ENCODE measurements around the gene FNDC3B.

FNDC3B gene

DNA sequence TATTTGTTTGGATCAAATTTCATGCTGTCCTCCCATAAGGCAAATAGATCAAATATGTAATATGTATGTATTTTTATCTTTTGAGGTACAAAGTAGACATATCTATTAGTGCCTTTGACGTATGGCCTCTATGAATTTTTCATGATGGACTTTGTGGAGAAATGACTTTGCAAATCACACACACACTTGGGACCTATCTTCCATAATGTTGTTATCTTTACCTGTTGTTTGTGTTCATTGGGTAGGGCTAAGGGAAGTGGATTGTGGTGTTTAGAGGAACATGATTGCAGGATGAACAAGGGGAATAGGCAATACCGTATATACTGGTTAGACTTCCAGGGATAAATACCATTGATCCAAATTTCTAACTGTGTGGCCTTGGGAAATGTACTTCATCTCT lies 266.6 kb downstream of the FNDC3B start:
- CTCF ChIA-PET, result interaction anchor here (2.0 kb wide), 1 partner anchor 12 kb away, joined by 8 read pairs; no protein-coding TSS in a partner anchor
- no CpG with 5 or more reads among the region's 2 CpGs for WGBS (ENCODE audit: insufficient coverage)
- Histone ChIP-seq H3K36me3 (ENCODE audit: control insufficient read depth in 4 of 4, insufficient read depth in 4 of 4, low read length in 3 of 4) (peaks cover 4 to 62% (median 16%) of the 10 kb centered on the region in 4 experiments), H3K4me1 (ENCODE audit: control extremely low read depth in 1 of 4, control insufficient read depth in 4 of 4, insufficient read depth in 4 of 4, low read length in 3 of 4) (no peaks in the 10 kb centered on the region), H3K27ac (ENCODE audit: insufficient read depth in 1 of 2, low read depth in 1 of 2, low read length in 2 of 2, poor library complexity in 1 of 2, severe bottlenecking in 2 of 2) (no peak overlapping the region), H3K4me3 (ENCODE audit: control insufficient read depth in 1 of 7, extremely low read depth in 1 of 7, insufficient read depth in 4 of 7, low read depth in 2 of 7, low read length in 6 of 7) (no peak overlapping the region), H3K27me3 (replicated peaks in 2 of 5; ENCODE audit: control insufficient read depth in 4 of 5, insufficient read depth in 5 of 5, low read length in 4 of 5) (no peaks in the 10 kb centered on the region), H3K9me3 (ENCODE audit: control extremely low read depth in 1 of 5, control insufficient read depth in 4 of 5, insufficient read depth in 2 of 5, low read depth in 1 of 5, low read length in 4 of 5) (no peaks in the 10 kb centered on the region)
- no peak for DNase-seq
- POLR2A ChIA-PET, result no interaction called here

DNA sequence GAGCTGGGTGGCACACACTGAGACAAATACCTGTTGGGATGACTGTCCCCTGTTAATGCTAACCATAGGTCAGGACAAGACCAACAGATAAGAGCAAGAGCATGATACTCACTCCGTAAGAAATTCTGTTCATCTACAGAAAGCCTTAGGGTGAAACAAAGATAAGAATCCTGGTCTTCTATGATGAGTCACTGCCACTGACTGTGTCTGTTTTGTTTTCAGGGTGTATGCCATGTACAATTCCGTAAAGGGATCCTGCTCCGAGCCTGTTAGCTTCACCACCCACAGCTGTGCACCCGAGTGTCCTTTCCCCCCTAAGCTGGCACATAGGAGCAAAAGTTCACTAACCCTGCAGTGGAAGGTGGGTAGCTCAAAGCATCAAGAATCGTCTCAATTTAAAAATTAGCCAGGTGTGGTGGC lies 267.8 kb downstream of the FNDC3B start:
- Histone ChIP-seq H3K27ac (ENCODE audit: insufficient read depth in 1 of 2, low read depth in 1 of 2, low read length in 2 of 2, poor library complexity in 1 of 2, severe bottlenecking in 2 of 2) (no peak overlapping the region), H3K9me3 (ENCODE audit: control extremely low read depth in 1 of 5, control insufficient read depth in 4 of 5, insufficient read depth in 2 of 5, low read depth in 1 of 5, low read length in 4 of 5) (no peaks in the 10 kb centered on the region), H3K27me3 (replicated peaks in 2 of 5; ENCODE audit: control insufficient read depth in 4 of 5, insufficient read depth in 5 of 5, low read length in 4 of 5) (no peaks in the 10 kb centered on the region), H3K36me3 (ENCODE audit: control insufficient read depth in 4 of 4, insufficient read depth in 4 of 4, low read length in 3 of 4) (peaks cover 4 to 61% (median 19%) of the 10 kb centered on the region in 4 experiments), H3K4me3 (ENCODE audit: control insufficient read depth in 1 of 7, extremely low read depth in 1 of 7, insufficient read depth in 4 of 7, low read depth in 2 of 7, low read length in 6 of 7) (no peak overlapping the region), H3K4me1 (ENCODE audit: control extremely low read depth in 1 of 4, control insufficient read depth in 4 of 4, insufficient read depth in 4 of 4, low read length in 3 of 4) (no peaks in the 10 kb centered on the region)
- no peak for DNase-seq
- POLR2A ChIA-PET, result no interaction called here
- 100% methylated on average over 5 of the region's 5 CpGs for WGBS (ENCODE audit: insufficient coverage)
- CTCF ChIA-PET, result interaction anchor here (1.0 to 2.0 kb wide), 3 partner anchors 9 to 32 kb away, joined by 3 to 8 read pairs (median 3); no protein-coding TSS in a partner anchor

DNA sequence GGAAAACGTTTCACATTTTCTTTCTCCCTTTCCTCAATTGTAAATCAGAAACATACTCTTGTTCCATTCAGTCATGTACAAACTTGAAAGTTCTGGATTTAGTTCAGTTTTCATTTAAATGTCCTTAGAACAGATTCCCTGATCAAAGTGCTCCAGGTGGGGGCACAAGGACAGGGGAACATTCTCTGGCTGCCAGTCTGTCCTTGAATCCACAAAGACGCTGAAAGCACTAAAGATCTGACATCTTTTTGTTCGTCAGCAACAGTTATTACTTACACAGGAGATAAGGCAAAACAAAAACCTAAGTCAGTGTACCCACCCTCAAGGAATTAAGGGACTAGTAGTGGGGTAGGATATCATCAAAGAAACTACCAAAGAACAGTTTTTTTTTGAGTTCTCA lies 269.7 kb downstream of the FNDC3B start:
- peaks cover 7 to 74% (median 27%) of the 10 kb centered on the region in 4 experiments for H3K36me3 ChIP-seq (ENCODE audit: control insufficient read depth in 4 of 4, insufficient read depth in 4 of 4, low read length in 3 of 4)
- H3K27me3 ChIP-seq (replicated peaks in 2 of 5; ENCODE audit: control insufficient read depth in 4 of 5, insufficient read depth in 5 of 5, low read length in 4 of 5), result no peaks in the 10 kb centered on the region
- no peak overlapping the region for H3K27ac ChIP-seq (ENCODE audit: insufficient read depth in 1 of 2, low read depth in 1 of 2, low read length in 2 of 2, poor library complexity in 1 of 2, severe bottlenecking in 2 of 2)
- no peaks in the 10 kb centered on the region for H3K9me3 ChIP-seq (ENCODE audit: control extremely low read depth in 1 of 5, control insufficient read depth in 4 of 5, insufficient read depth in 2 of 5, low read depth in 1 of 5, low read length in 4 of 5)
- ChIA-PET POLR2A (no interaction called here), CTCF (no interaction called here)
- H3K4me3 ChIP-seq (ENCODE audit: control insufficient read depth in 1 of 7, extremely low read depth in 1 of 7, insufficient read depth in 4 of 7, low read depth in 2 of 7, low read length in 6 of 7), result no peak overlapping the region
- WGBS (ENCODE audit: insufficient coverage), result 80% methylated on average over 2 of the region's 3 CpGs
- no peak for DNase-seq
- H3K4me1 ChIP-seq (ENCODE audit: control extremely low read depth in 1 of 4, control insufficient read depth in 4 of 4, insufficient read depth in 4 of 4, low read length in 3 of 4), result no peaks in the 10 kb centered on the region

DNA sequence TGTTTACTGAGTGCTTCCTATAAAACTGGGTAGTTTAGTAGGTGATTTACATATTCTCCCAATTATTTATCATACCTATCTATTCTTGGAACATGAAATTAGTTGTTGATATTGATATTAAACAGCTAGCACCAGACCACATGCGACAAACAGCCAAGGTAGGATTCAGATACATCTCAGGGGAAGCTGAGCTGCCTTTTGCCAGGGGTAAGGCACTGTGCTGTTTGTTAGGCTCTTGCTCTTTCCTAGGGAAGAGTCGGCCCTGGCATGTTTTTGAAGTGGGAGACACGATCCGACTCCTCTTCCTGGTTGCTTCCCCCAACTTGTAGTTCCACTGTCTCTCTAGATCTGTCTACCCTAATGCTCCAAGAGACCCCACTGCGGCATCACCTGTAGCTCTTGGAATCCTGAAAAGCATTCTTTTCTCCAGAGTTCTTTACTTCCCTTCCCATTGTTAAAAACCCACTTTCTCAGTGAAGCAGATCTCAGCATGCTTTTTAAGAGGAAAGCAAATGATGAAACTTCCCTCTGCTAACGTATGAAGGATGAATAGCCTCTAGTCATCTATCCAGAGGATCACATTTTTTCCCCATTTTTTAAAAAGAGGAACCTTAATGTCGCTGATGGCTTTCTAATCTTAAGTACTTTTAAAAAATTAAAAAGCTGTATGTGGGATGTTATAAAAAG lies 270.5 kb downstream of the FNDC3B start:
- H3K4me3 ChIP-seq (ENCODE audit: control insufficient read depth in 1 of 7, extremely low read depth in 1 of 7, insufficient read depth in 4 of 7, low read depth in 2 of 7, low read length in 6 of 7), result no peak overlapping the region
- 98% methylated on average over 5 of the region's 7 CpGs for WGBS (ENCODE audit: insufficient coverage)
- no peaks in the 10 kb centered on the region for H3K27me3 ChIP-seq (replicated peaks in 2 of 5; ENCODE audit: control insufficient read depth in 4 of 5, insufficient read depth in 5 of 5, low read length in 4 of 5)
- POLR2A ChIA-PET, result no interaction called here
- H3K27ac ChIP-seq (ENCODE audit: insufficient read depth in 1 of 2, low read depth in 1 of 2, low read length in 2 of 2, poor library complexity in 1 of 2, severe bottlenecking in 2 of 2), result no peak overlapping the region
- peaks cover 7 to 76% (median 27%) of the 10 kb centered on the region in 4 experiments for H3K36me3 ChIP-seq (ENCODE audit: control insufficient read depth in 4 of 4, insufficient read depth in 4 of 4, low read length in 3 of 4)
- DNase-seq, result no peak
- H3K9me3 ChIP-seq (ENCODE audit: control extremely low read depth in 1 of 5, control insufficient read depth in 4 of 5, insufficient read depth in 2 of 5, low read depth in 1 of 5, low read length in 4 of 5), result no peaks in the 10 kb centered on the region
- no peaks in the 10 kb centered on the region for H3K4me1 ChIP-seq (ENCODE audit: control extremely low read depth in 1 of 4, control insufficient read depth in 4 of 4, insufficient read depth in 4 of 4, low read length in 3 of 4)
- CTCF ChIA-PET, result no interaction called here

DNA sequence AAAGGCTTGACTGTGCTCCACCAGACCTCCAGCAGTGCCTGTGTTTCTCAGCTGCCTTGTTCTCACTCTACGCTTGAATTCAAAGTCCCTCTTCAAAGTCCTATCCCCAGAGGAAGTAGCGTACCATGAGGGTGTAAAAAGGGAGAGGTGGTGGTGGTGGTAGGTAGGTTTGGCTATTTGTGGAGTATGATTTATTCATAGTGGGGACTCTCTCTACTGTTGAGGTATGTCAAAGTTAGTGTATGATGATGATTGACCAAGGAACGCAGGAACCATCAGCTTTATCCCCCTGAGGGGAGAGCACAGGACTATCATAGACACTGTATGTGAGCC lies 271.0 kb downstream of the FNDC3B start:
- Histone ChIP-seq H3K27me3 (replicated peaks in 2 of 5; ENCODE audit: control insufficient read depth in 4 of 5, insufficient read depth in 5 of 5, low read length in 4 of 5) (no peaks in the 10 kb centered on the region), H3K4me3 (ENCODE audit: control insufficient read depth in 1 of 7, extremely low read depth in 1 of 7, insufficient read depth in 4 of 7, low read depth in 2 of 7, low read length in 6 of 7) (no peak overlapping the region), H3K4me1 (ENCODE audit: control extremely low read depth in 1 of 4, control insufficient read depth in 4 of 4, insufficient read depth in 4 of 4, low read length in 3 of 4) (no peaks in the 10 kb centered on the region), H3K27ac (ENCODE audit: insufficient read depth in 1 of 2, low read depth in 1 of 2, low read length in 2 of 2, poor library complexity in 1 of 2, severe bottlenecking in 2 of 2) (no peak overlapping the region), H3K9me3 (ENCODE audit: control extremely low read depth in 1 of 5, control insufficient read depth in 4 of 5, insufficient read depth in 2 of 5, low read depth in 1 of 5, low read length in 4 of 5) (no peaks in the 10 kb centered on the region), H3K36me3 (ENCODE audit: control insufficient read depth in 4 of 4, insufficient read depth in 4 of 4, low read length in 3 of 4) (peaks cover 7 to 78% (median 28%) of the 10 kb centered on the region in 4 experiments)
- POLR2A ChIA-PET, result no interaction called here
- DNase-seq, result no peak
- WGBS (ENCODE audit: insufficient coverage), result 100% methylated on average over 2 of the region's 3 CpGs
- CTCF ChIA-PET, result no interaction called here

DNA sequence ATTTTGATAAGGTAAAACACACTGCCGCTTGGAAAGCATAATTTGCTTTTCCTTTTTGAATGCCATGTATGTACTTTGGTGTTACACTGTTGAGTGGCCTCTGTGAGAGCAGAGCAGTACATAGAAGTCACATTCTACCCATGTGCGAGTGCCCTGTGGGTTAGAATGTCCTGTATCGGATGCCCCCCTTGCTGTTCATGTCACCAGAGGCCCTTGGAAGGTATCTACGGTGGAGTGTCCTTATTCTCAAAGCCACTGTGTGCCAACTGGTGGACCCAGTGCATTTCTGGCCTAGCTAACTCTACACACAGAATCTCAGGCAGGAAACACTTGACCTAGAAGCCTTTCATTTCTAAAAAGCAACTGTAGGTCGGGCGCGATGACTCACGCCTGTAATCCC lies 271.8 kb downstream of the FNDC3B start:
- no peak for DNase-seq
- Histone ChIP-seq H3K27ac (ENCODE audit: insufficient read depth in 1 of 2, low read depth in 1 of 2, low read length in 2 of 2, poor library complexity in 1 of 2, severe bottlenecking in 2 of 2) (no peak overlapping the region), H3K36me3 (ENCODE audit: control insufficient read depth in 4 of 4, insufficient read depth in 4 of 4, low read length in 3 of 4) (peaks cover 7 to 83% (median 28%) of the 10 kb centered on the region in 4 experiments), H3K9me3 (ENCODE audit: control extremely low read depth in 1 of 5, control insufficient read depth in 4 of 5, insufficient read depth in 2 of 5, low read depth in 1 of 5, low read length in 4 of 5) (no peaks in the 10 kb centered on the region), H3K4me3 (ENCODE audit: control insufficient read depth in 1 of 7, extremely low read depth in 1 of 7, insufficient read depth in 4 of 7, low read depth in 2 of 7, low read length in 6 of 7) (no peak overlapping the region), H3K27me3 (replicated peaks in 2 of 5; ENCODE audit: control insufficient read depth in 4 of 5, insufficient read depth in 5 of 5, low read length in 4 of 5) (no peaks in the 10 kb centered on the region), H3K4me1 (ENCODE audit: control extremely low read depth in 1 of 4, control insufficient read depth in 4 of 4, insufficient read depth in 4 of 4, low read length in 3 of 4) (peaks cover 0 to 1% (median 0%) of the 10 kb centered on the region in 4 experiments)
- CTCF ChIA-PET, result no interaction called here
- POLR2A ChIA-PET, result interaction anchor here (0.6 kb wide), 1 partner anchor 115 kb away, joined by 3 read pairs; no protein-coding TSS in a partner anchor
- 96% methylated on average over 7 of the region's 8 CpGs for WGBS (ENCODE audit: insufficient coverage)

DNA sequence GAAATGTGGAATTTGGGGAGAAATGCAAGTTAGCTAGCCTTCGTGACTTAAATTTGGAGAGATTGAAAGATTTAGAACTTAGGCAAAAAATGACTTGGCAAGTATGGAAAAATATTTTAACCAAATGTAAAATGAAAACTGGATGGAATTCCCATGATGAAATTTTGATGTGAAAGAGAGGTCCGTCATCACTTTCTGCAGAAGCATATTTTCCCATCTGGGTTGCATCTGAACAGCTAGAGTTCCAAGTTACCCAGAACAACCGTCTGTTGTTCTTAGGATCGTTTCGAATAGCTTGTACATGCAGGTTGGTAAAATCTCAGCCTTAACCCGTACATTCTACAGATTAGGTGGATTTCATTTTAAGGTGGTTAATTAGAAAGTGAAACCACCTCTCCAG lies 272.6 kb downstream of the FNDC3B start:
- no peak for DNase-seq
- H3K4me1 ChIP-seq (ENCODE audit: control extremely low read depth in 1 of 4, control insufficient read depth in 4 of 4, insufficient read depth in 4 of 4, low read length in 3 of 4), result peaks cover 0 to 1% (median 0%) of the 10 kb centered on the region in 4 experiments
- H3K9me3 ChIP-seq (ENCODE audit: control extremely low read depth in 1 of 5, control insufficient read depth in 4 of 5, insufficient read depth in 2 of 5, low read depth in 1 of 5, low read length in 4 of 5), result no peaks in the 10 kb centered on the region
- no peaks in the 10 kb centered on the region for H3K27me3 ChIP-seq (replicated peaks in 2 of 5; ENCODE audit: control insufficient read depth in 4 of 5, insufficient read depth in 5 of 5, low read length in 4 of 5)
- CTCF ChIA-PET, result interaction anchor here (0.7 kb wide), 1 partner anchor 20 kb away, joined by 3 read pairs; no protein-coding TSS in a partner anchor
- 93% methylated on average over 4 of the region's 6 CpGs for WGBS (ENCODE audit: insufficient coverage)
- peaks cover 5 to 87% (median 28%) of the 10 kb centered on the region in 4 experiments for H3K36me3 ChIP-seq (ENCODE audit: control insufficient read depth in 4 of 4, insufficient read depth in 4 of 4, low read length in 3 of 4)
- H3K27ac ChIP-seq (ENCODE audit: insufficient read depth in 1 of 2, low read depth in 1 of 2, low read length in 2 of 2, poor library complexity in 1 of 2, severe bottlenecking in 2 of 2), result no peak overlapping the region
- no peak overlapping the region for H3K4me3 ChIP-seq (ENCODE audit: control insufficient read depth in 1 of 7, extremely low read depth in 1 of 7, insufficient read depth in 4 of 7, low read depth in 2 of 7, low read length in 6 of 7)
- POLR2A ChIA-PET, result no interaction called here
